ENCODE results near the gene SCGB1C1. TPM values are rescaled to one million over a fixed set of nuclear protein-coding genes. Genes with fewer than 3 reads are reported as not detected.

The SCGB1C1 gene
- total and polyA plus RNA-seq, 9 of the 15 experiments (the other 6 are each of a cell fraction or from before 2014, with no cell fraction given), result not detected

- TF ChIP-seq TEAD4 (IDR thresholded peaks at IDR 0.05; ENCODE audit: low read length), result peak; percentile 45
- no peak for TF ChIP-seq TEAD4 (CRISPR knock-in tag; IDR thresholded peaks at IDR 0.05; ENCODE audit: borderline replicate concordance)
- peak; percentile 66 for TF ChIP-seq CCNT2 (IDR thresholded peaks at IDR 0.05; ENCODE audit: borderline replicate concordance, extremely low read depth, insufficient read length, low read depth, low read length)
- TF ChIP-seq HMG20B (CRISPR knock-in tag; IDR thresholded peaks at IDR 0.05), result no peak
- TF ChIP-seq SMARCA5 (IDR thresholded peaks at IDR 0.05), result peak; percentile 76
- TF ChIP-seq KDM5B (IDR thresholded peaks at IDR 0.05; ENCODE audit: insufficient replicate concordance, low read depth, low read length), result peak; percentile 84
- TF ChIP-seq ZNF280B (CRISPR knock-in tag; IDR thresholded peaks at IDR 0.05), result no peak
- no peak for TF ChIP-seq FOXA3 (CRISPR knock-in tag; conservative IDR thresholded peaks at IDR 0.05 in 1 of 2, IDR thresholded peaks at IDR 0.05 in 1 of 2)
- no peak for TF ChIP-seq ZNF785 (CRISPR knock-in tag; IDR thresholded peaks at IDR 0.05)
- no peak; the same call in 1 of the 2 replicates for TF ChIP-seq HMGXB4 (CRISPR knock-in tag; IDR thresholded peaks at IDR 0.05)
- no peak for TF ChIP-seq CBX5 (IDR thresholded peaks at IDR 0.05; ENCODE audit: borderline replicate concordance, low read depth)
- TF ChIP-seq RBM34 (IDR thresholded peaks at IDR 0.05; ENCODE audit: borderline replicate concordance, insufficient read depth, low read length), result no peak
- 0 out of 4 replicates have a peak, but pooled peaks of 1 of the 2 experiments have one; percentile 12 for TF ChIP-seq SIX5 (IDR thresholded peaks at IDR 0.05; ENCODE audit: borderline replicate concordance in 1 of 2, insufficient read depth in 1 of 2, low read depth in 1 of 2, low read length in 2 of 2)
- peak; percentile 45; the same call in 1 of the 2 replicates for TF ChIP-seq BRD4 (IDR thresholded peaks at IDR 0.05)
- TF ChIP-seq DIDO1 (tag; IDR thresholded peaks at IDR 0.05; ENCODE audit: low read depth), result no peak
- no peak for TF ChIP-seq ZBTB7A (IDR thresholded peaks at IDR 0.05; ENCODE audit: borderline replicate concordance, control insufficient read depth, low read depth, low read length)
- TF ChIP-seq NELFE (IDR thresholded peaks at IDR 0.05; ENCODE audit: insufficient read depth, insufficient read length), result no peak
- TF ChIP-seq ZNF384 (IDR thresholded peaks at IDR 0.05; ENCODE audit: low read depth, low read length), result no peak
- peak; percentile 47; the same call in 1 of the 2 replicates for TF ChIP-seq NFRKB (IDR thresholded peaks at IDR 0.05; ENCODE audit: low read depth)
- no peak for TF ChIP-seq ZFP91 (CRISPR knock-in tag; IDR thresholded peaks at IDR 0.05)
- TF ChIP-seq ZNF232 (CRISPR knock-in tag; IDR thresholded peaks at IDR 0.05), result no peak
- TF ChIP-seq ZNF77 (CRISPR knock-in tag; IDR thresholded peaks at IDR 0.05), result no peak
- TF ChIP-seq SMAD4 (CRISPR knock-in tag; conservative IDR thresholded peaks at IDR 0.05), result peak; percentile 45; the same call in 1 of the 2 replicates
- no peak for TF ChIP-seq ASH1L (IDR thresholded peaks at IDR 0.05; ENCODE audit: borderline replicate concordance, low read depth, partially characterized antibody)
Measured at GRCh38 chr11:235997-236773, 43.3 kb downstream of the SCGB1C1 start, which contains the start of gene SIRT3 (continued).

Measured in K562 (cell line).